Measurements from ENCODE around the gene PCSK5. TPM values are rescaled to one million over a fixed set of nuclear protein-coding genes. Genes with fewer than 3 reads are reported as not detected.

Gene PCSK5
- total RNA-seq, 2 donors from 2014 or later, result 2.5 to 3.5 TPM

DNA sequence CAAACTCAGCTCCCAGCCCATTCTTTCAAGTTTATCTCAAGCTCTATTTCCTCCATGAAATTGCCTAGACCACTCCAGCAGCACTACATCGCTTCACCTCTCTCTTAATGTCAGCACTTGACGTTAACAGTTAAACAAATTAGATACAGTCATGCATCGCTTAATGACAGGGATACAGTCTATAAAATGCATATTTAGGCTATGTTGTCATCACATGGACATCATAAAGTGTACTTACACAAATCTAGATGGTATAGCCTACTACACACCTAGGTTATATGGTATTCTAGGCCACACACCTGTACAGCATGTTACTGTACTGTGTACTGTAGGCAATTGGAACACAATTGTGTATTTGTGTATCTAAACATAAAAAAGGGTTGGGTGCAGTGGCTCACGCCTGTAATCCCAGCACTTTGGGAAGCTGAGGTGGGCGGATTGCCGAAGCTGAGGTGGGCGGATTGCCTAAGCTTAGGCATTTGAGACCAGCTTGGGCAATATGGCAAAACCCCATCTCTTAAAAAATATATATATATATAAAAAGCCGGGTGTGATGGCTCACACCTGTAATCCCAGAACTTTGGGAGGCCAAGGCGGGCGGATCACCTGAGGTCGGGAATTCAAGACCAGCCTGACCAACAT is 13.4 kb upstream of the PCSK5 start:
- no peaks in the 10 kb centered on the region for H3K36me3 Mint-ChIP-seq (ENCODE audit: low read depth)
- H3K4me3 ChIP-seq (ENCODE audit: low read length), result no peak overlapping the region
- H3K9ac ChIP-seq (ENCODE audit: extremely low read depth, low read length, poor library complexity, severe bottlenecking), result no peak overlapping the region
- H3K27ac ChIP-seq (ENCODE audit: low read depth, low read length), result no peak overlapping the region
- H3K27me3 ChIP-seq (ENCODE audit: control insufficient read depth, insufficient read depth, low read length, poor library complexity, severe bottlenecking), result no peaks in the 10 kb centered on the region
- DNase-seq, result no peak
- no peaks in the 10 kb centered on the region for H3K9me3 Mint-ChIP-seq
- H3K4me3 Mint-ChIP-seq, result no peak overlapping the region
- H3K27me3 Mint-ChIP-seq (ENCODE audit: insufficient read depth), result no peaks in the 10 kb centered on the region
- no peaks in the 10 kb centered on the region for H3K9me3 ChIP-seq (ENCODE audit: control insufficient read depth, low read length)
- TF ChIP-seq CTCF (conservative IDR thresholded peaks at IDR 0.05), result no peak
- WGBS, 2 experiments (ENCODE audit: insufficient coverage in 1 of 2, insufficient read length in 1 of 2), result 89 to 95% methylated on average over 3 to 11 of the region's 11 CpGs
- H3K4me1 ChIP-seq (ENCODE audit: control insufficient read depth, insufficient read depth, low read length), result no peaks in the 10 kb centered on the region
- no peak overlapping the region for H3K27ac Mint-ChIP-seq
- H3K4me1 Mint-ChIP-seq, result no peaks in the 10 kb centered on the region
- no peaks in the 10 kb centered on the region for H3K36me3 ChIP-seq (ENCODE audit: control insufficient read depth, insufficient read depth, low read length)

DNA sequence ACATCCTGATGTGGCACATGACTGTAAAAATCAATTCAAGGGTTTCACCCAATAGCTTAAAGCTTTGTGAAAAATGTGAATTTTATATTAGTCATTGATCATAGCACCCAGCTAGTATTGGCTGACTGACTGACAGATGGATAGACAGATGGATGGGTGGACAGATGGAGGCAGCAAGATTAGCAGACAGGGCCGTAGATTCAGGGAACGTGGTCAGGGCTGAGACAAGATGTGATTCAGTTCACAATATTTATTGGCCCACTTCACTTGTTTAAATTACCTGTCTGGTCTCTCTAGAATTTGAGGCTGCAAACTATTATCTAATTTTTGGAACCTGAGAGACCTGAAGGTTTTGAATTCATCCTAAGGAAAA is 12.0 kb upstream of the PCSK5 start:
- WGBS, 2 experiments (ENCODE audit: insufficient coverage in 1 of 2, insufficient read length in 1 of 2), result 97 to 100% methylated on average over 2 of the region's 2 CpGs
- H3K4me1 ChIP-seq (ENCODE audit: control insufficient read depth, insufficient read depth, low read length), result no peaks in the 10 kb centered on the region
- no peak overlapping the region for H3K27ac Mint-ChIP-seq
- H3K9me3 Mint-ChIP-seq, result no peaks in the 10 kb centered on the region
- no peak for DNase-seq
- no peak overlapping the region for H3K4me3 ChIP-seq (ENCODE audit: low read length)
- H3K36me3 Mint-ChIP-seq (ENCODE audit: low read depth), result no peaks in the 10 kb centered on the region
- H3K9me3 ChIP-seq (ENCODE audit: control insufficient read depth, low read length), result no peaks in the 10 kb centered on the region
- no peak for TF ChIP-seq CTCF (conservative IDR thresholded peaks at IDR 0.05)
- H3K9ac ChIP-seq (ENCODE audit: extremely low read depth, low read length, poor library complexity, severe bottlenecking), result no peak overlapping the region
- H3K36me3 ChIP-seq (ENCODE audit: control insufficient read depth, insufficient read depth, low read length), result no peaks in the 10 kb centered on the region
- H3K27me3 Mint-ChIP-seq (ENCODE audit: insufficient read depth), result no peaks in the 10 kb centered on the region
- no peak overlapping the region for H3K27ac ChIP-seq (ENCODE audit: low read depth, low read length)
- H3K4me3 Mint-ChIP-seq, result no peak overlapping the region
- H3K27me3 ChIP-seq (ENCODE audit: control insufficient read depth, insufficient read depth, low read length, poor library complexity, severe bottlenecking), result no peaks in the 10 kb centered on the region
- no peaks in the 10 kb centered on the region for H3K4me1 Mint-ChIP-seq

GRCh38 chr9:75880618-75881017 is 9.9 kb upstream of the PCSK5 start:
- no peaks in the 10 kb centered on the region for H3K4me1 ChIP-seq (ENCODE audit: control insufficient read depth, insufficient read depth, low read length)
- peaks cover 5% of the 10 kb centered on the region for H3K27me3 Mint-ChIP-seq (ENCODE audit: insufficient read depth)
- no peaks in the 10 kb centered on the region for H3K36me3 Mint-ChIP-seq (ENCODE audit: low read depth)
- no peak for DNase-seq
- no peaks in the 10 kb centered on the region for H3K4me1 Mint-ChIP-seq
- no peaks in the 10 kb centered on the region for H3K27me3 ChIP-seq (ENCODE audit: control insufficient read depth, insufficient read depth, low read length, poor library complexity, severe bottlenecking)
- no peak overlapping the region for H3K27ac ChIP-seq (ENCODE audit: low read depth, low read length)
- H3K4me3 Mint-ChIP-seq, result no peak overlapping the region
- TF ChIP-seq CTCF (conservative IDR thresholded peaks at IDR 0.05), result no peak
- no peak overlapping the region for H3K27ac Mint-ChIP-seq
- WGBS, 2 experiments (ENCODE audit: insufficient coverage in 1 of 2, insufficient read length in 1 of 2), result 90% methylated on average over 1 of the region's 1 CpG; no CpG with 5 or more reads in 1 of the 2 experiments
- H3K9ac ChIP-seq (ENCODE audit: extremely low read depth, low read length, poor library complexity, severe bottlenecking), result no peak overlapping the region
- H3K4me3 ChIP-seq (ENCODE audit: low read length), result no peak overlapping the region
- no peaks in the 10 kb centered on the region for H3K9me3 Mint-ChIP-seq
- H3K9me3 ChIP-seq (ENCODE audit: control insufficient read depth, low read length), result no peaks in the 10 kb centered on the region
- no peaks in the 10 kb centered on the region for H3K36me3 ChIP-seq (ENCODE audit: control insufficient read depth, insufficient read depth, low read length)

Measured in endodermal cell (in vitro differentiated cells).